ENCODE results near the gene GIGYF1.

GRCh38 chr7:100679129-100679926, 14.7 kb downstream of the GIGYF1 start:
- TF ChIP-seq TOE1 (CRISPR knock-in tag; IDR thresholded peaks at IDR 0.05), result no peak
- no peak; the same call in 1 of the 2 replicates for TF ChIP-seq POLR2G (IDR thresholded peaks at IDR 0.05; ENCODE audit: low read depth, low read length)
- TF ChIP-seq ZNF558 (CRISPR knock-in tag; IDR thresholded peaks at IDR 0.05; ENCODE audit: borderline replicate concordance), result no peak
- TF ChIP-seq ZNF317 (CRISPR knock-in tag; IDR thresholded peaks at IDR 0.05), result no peak
- no peak for TF ChIP-seq NR1H2 (CRISPR knock-in tag; IDR thresholded peaks at IDR 0.05; ENCODE audit: borderline replicate concordance, low read depth)
- no peak for TF ChIP-seq EP300 (IDR thresholded peaks at IDR 0.05; ENCODE audit: low read depth in 2 of 2, low read length in 2 of 2)
- TF ChIP-seq EP300 (CRISPR knock-in tag; IDR thresholded peaks at IDR 0.05; ENCODE audit: borderline replicate concordance), result no peak
- no peak for TF ChIP-seq ZNF589 (CRISPR knock-in tag; conservative IDR thresholded peaks at IDR 0.05)
- no peak for TF ChIP-seq CTCF (CRISPR knock-in tag; IDR thresholded peaks at IDR 0.05)

Measured in HepG2 (cell line).